IPS-20b (cell line): ENCODE data around the gene SLC12A7.

Experiments used
- H3K27ac ChIP-seq: one replicate; pipeline ENCODE4 v1.5.1; 2013; ENCODE audit warnings: low read length
- H3K27me3 ChIP-seq: 2 replicates; pipeline ENCODE4 v1.6.1; 2013; ENCODE audit warnings: mild to moderate bottlenecking, low read length, inconsistent platforms; ENCODE audit not compliant: insufficient read depth
- H3K36me3 ChIP-seq: 2 replicates; pipeline ENCODE4 v1.6.1; 2013; ENCODE audit warnings: low read depth, mild to moderate bottlenecking, inconsistent platforms, low read length, moderate library complexity; ENCODE audit not compliant: insufficient read depth
- H3K4me1 ChIP-seq: 2 replicates; pipeline ENCODE4 v1.6.1; 2013; ENCODE audit warnings: mild to moderate bottlenecking, control low read depth, inconsistent platforms, low read length, moderate library complexity; ENCODE audit not compliant: insufficient read depth
- H3K4me3 ChIP-seq: 2 replicates; pipeline ENCODE4 v1.5.1; 2013; ENCODE audit warnings: mild to moderate bottlenecking, low read length, inconsistent platforms
- H3K9ac ChIP-seq: 2 replicates; pipeline ENCODE4 v1.6.1; 2013; ENCODE audit warnings: low read depth, mild to moderate bottlenecking, inconsistent platforms, low read length, moderate library complexity
- H3K9me3 ChIP-seq: 2 replicates; pipeline ENCODE4 v1.6.1; 2013; ENCODE audit warnings: mild to moderate bottlenecking, low read depth, low read length, inconsistent platforms; ENCODE audit not compliant: insufficient read depth

Gene SLC12A7

GRCh38 chr5:1077491-1078020 is 34.3 kb downstream of the SLC12A7 start:
- H3K27me3 ChIP-seq, result no peaks in the 10 kb centered on the region
- no peak overlapping the region for H3K27ac ChIP-seq
- H3K9ac ChIP-seq, result no peak overlapping the region
- H3K36me3 ChIP-seq, result peaks cover 39% of the 10 kb centered on the region
- H3K4me3 ChIP-seq, result no peak overlapping the region
- no peaks in the 10 kb centered on the region for H3K9me3 ChIP-seq
- H3K4me1 ChIP-seq, result no peaks in the 10 kb centered on the region

DNA sequence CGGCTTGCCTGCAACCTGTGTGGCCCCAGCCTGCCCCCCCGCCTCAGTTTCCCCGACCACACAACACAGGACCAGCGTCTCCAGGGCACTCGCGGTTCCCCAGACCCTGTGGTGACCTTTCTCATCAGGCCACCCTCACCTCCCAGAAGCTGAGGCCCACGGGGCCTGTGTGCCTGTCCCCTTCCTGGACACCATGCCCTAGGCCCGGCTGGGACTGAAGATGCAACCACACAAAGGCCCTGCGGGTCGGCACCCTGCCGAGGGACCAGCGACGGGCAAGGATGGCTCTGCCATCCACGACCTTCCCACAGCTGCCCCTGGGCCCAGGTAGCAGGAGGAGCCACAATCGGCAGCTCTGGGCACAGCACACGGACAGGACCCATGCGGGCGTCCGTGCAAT is 34.8 kb downstream of the SLC12A7 start:
- H3K27ac ChIP-seq, result no peak overlapping the region
- no peaks in the 10 kb centered on the region for H3K9me3 ChIP-seq
- H3K9ac ChIP-seq, result no peak overlapping the region
- no peaks in the 10 kb centered on the region for H3K4me1 ChIP-seq
- H3K36me3 ChIP-seq, result peaks cover 39% of the 10 kb centered on the region
- H3K27me3 ChIP-seq, result no peaks in the 10 kb centered on the region
- H3K4me3 ChIP-seq, result no peak overlapping the region

DNA sequence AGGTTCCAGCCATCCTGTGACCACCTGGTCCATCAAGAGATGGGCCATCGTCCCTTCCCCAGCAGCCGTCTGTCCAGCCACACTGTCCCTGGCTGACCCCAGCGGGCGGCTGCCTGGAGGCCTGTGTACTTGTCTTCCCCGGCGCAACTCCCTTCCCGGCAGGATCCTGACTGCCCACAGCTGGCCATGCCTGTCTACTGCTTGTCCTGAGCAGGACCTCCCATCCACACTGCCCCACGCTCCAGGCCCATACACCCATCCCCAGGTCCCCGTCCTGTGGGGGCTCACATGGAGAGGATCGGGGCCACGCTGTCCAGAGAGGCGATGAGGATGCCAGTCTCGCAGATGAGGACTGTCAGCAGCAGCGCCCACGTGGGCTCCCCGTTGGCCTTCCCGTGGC is 35.5 kb downstream of the SLC12A7 start:
- H3K4me3 ChIP-seq, result no peak overlapping the region
- no peak overlapping the region for H3K27ac ChIP-seq
- no peaks in the 10 kb centered on the region for H3K27me3 ChIP-seq
- no peaks in the 10 kb centered on the region for H3K9me3 ChIP-seq
- peaks cover 36% of the 10 kb centered on the region for H3K36me3 ChIP-seq
- H3K9ac ChIP-seq, result no peak overlapping the region
- H3K4me1 ChIP-seq, result no peaks in the 10 kb centered on the region

- Histone ChIP-seq H3K4me3 (no peak overlapping the region), H3K9me3 (no peaks in the 10 kb centered on the region)
These were observed 35.9 kb downstream of the SLC12A7 start for GRCh38 chr5:1075931-1076330.

GRCh38 chr5:1075555-1075881 is 36.3 kb downstream of the SLC12A7 start:
- H3K27ac ChIP-seq, result no peak overlapping the region
- H3K9me3 ChIP-seq, result no peaks in the 10 kb centered on the region
- H3K36me3 ChIP-seq, result peaks cover 28% of the 10 kb centered on the region
- H3K9ac ChIP-seq, result no peak overlapping the region
- no peaks in the 10 kb centered on the region for H3K27me3 ChIP-seq
- H3K4me3 ChIP-seq, result no peak overlapping the region
- H3K4me1 ChIP-seq, result no peaks in the 10 kb centered on the region

More at GRCh38 chr5:1075931-1076330, 35.9 kb downstream of the SLC12A7 start:
- peaks cover 31% of the 10 kb centered on the region for H3K36me3 ChIP-seq
- H3K4me1 ChIP-seq, result no peaks in the 10 kb centered on the region
- H3K27me3 ChIP-seq, result no peaks in the 10 kb centered on the region
- no peak overlapping the region for H3K9ac ChIP-seq
- no peak overlapping the region for H3K27ac ChIP-seq

DNA sequence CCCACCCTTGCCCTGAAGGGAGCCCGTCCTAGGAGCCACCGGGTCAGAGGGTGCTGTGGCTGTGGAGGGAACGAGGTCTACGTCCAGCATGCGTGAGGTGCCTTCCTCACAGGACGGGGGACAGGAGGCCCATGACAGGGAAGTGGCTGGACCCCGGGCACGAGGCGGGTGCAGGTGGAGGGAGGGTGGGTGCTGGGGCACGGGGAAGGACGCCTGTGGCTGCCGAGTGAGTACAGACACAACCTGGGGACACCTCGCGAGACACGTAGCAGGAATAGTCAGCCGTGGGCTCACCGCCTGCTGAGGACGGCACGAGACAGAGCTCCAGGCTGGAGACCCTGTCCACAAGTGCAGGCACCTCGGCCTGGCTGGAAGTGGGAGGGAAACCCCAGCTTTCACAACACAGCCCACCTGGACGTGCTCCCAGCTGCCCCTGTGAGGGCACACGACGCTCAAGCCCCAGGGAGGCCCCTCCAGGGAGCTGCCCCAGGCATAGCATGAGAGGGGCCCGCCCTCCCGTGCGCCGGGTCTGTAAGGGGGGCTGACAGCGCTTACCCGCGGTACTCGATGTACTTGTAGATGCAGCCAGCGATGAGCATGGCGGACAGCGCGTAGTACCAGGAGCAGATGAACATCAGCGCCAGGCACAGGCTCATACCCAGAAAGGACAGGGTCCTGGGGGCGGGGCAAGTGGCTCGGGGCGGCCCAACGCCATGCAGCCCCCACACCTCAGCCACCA is 36.9 kb downstream of the SLC12A7 start:
- Histone ChIP-seq H3K27me3 (no peaks in the 10 kb centered on the region), H3K9ac (no peak overlapping the region), H3K4me1 (no peaks in the 10 kb centered on the region), H3K36me3 (peaks cover 28% of the 10 kb centered on the region), H3K4me3 (no peak overlapping the region), H3K27ac (no peak overlapping the region), H3K9me3 (no peaks in the 10 kb centered on the region)

- Histone ChIP-seq H3K36me3 (peaks cover 24% of the 10 kb centered on the region), H3K9ac (no peak overlapping the region), H3K27ac (no peak overlapping the region), H3K27me3 (no peaks in the 10 kb centered on the region), H3K4me3 (no peak overlapping the region), H3K4me1 (no peaks in the 10 kb centered on the region), H3K9me3 (no peaks in the 10 kb centered on the region)
These were observed 37.6 kb downstream of the SLC12A7 start for GRCh38 chr5:1074226-1074625.

DNA sequence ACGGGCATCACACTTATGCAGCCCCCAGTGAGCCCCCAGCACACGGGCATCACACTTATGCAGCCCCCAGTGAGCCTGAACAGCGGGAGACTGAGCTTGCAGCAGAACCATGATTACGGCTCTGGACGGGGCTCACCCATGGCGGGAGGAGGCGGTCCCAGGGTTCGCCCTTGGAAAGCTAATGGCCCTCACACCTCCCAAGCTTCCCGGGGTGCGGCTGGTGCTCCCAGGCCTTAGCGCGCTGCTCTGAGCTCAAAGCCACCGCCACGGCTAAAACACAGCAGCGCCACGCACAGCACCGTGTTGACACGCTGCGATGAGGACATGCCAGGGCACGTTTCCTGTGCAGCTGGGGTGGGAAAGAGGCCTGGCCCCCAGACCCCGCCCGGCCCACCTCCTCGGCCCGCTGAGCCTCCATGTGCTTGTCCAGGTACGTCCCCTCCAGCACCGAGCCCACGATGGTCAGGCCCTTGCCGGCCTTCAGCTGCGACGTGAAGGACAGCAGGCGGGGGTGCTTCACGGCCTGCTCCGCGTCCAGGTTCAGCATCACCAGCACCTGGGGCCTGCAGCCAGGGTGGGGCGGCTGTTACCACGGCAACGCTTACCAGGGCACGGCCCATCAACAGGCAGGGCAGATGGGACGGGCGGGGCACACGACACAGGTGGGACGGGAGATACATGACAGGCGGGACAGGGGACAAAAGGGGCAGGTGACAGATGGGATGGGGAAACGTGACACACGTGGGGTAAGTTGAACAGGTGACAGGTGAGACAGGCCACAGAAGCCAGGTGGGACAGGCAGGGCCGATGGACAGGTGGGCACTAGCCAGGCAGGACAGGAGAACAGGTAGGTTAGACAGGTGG is 38.4 kb downstream of the SLC12A7 start:
- Histone ChIP-seq H3K27me3 (no peaks in the 10 kb centered on the region), H3K9ac (no peak overlapping the region), H3K9me3 (no peaks in the 10 kb centered on the region), H3K36me3 (peaks cover 19% of the 10 kb centered on the region; the same call in 1 of the 2 replicates), H3K4me1 (no peaks in the 10 kb centered on the region), H3K27ac (no peak overlapping the region), H3K4me3 (no peak overlapping the region)

DNA sequence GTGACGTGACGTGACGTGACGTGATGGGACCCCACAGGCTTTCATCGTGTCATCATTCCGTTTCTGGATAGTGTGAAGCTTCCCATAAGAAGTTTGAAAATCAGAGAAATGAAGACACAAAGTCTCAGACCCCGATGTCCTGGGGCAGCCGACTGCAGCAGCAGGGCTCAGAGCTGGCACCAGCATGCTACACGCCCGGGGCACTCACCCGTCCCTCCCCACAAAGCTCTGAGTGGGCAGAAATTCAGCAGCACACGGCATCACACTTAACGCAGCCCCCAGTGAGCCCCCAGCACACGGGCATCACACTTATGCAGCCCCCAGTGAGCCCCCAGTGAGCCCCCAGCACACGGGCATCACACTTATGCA is 42.2 kb downstream of the SLC12A7 start:
- no peak overlapping the region for H3K4me3 ChIP-seq
- H3K27ac ChIP-seq, result no peak overlapping the region
- H3K27me3 ChIP-seq, result no peaks in the 10 kb centered on the region
- no peaks in the 10 kb centered on the region for H3K9me3 ChIP-seq
- 0 out of 2 replicates have a peak, but pooled peaks cover 16% of the 10 kb centered on the region for H3K36me3 ChIP-seq
- H3K9ac ChIP-seq, result no peak overlapping the region
- no peaks in the 10 kb centered on the region for H3K4me1 ChIP-seq

GRCh38 chr5:1068895-1069719 is 42.8 kb downstream of the SLC12A7 start:
- no peaks in the 10 kb centered on the region for H3K27me3 ChIP-seq
- H3K27ac ChIP-seq, result no peak overlapping the region
- no peak overlapping the region for H3K9ac ChIP-seq
- H3K36me3 ChIP-seq, result 0 out of 2 replicates have a peak, but pooled peaks cover 13% of the 10 kb centered on the region
- H3K4me1 ChIP-seq, result no peaks in the 10 kb centered on the region
- no peaks in the 10 kb centered on the region for H3K9me3 ChIP-seq
- no peak overlapping the region for H3K4me3 ChIP-seq

DNA sequence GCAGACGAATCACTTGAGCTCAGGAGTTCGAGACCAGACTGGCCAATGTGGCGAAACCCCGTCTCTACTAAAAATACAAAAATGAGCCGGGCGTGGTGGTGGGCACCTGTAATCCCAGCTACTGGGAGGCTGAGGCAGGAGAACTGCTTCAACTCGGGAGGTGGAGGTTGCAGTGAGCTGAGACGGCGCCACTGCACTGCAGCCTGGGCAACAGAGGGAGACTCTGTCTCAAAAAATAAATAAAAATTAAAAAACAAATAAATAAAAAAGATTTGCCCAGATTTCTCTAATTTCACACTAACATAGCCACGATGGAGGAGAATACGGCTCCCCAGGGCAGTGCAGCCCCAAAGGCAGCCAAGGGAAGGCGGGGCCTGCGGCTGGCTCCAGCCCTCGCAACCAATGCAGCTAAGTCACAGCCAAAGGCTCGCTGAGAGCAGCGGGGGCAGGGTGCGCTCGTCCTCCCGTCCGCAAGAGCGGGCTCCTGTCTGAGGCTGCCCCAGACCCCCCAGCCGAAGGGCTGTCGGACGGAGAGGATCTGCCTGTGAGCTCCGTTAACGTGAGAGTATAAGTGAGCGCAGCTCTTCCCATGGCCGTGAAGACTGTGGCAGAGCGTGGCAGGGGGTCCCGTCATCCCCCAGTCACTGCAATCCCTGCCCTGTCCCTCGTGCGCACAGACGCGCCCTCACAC is 43.5 kb downstream of the SLC12A7 start:
- Histone ChIP-seq H3K36me3 (0 out of 2 replicates have a peak, but pooled peaks cover 8% of the 10 kb centered on the region), H3K4me3 (no peak overlapping the region), H3K9me3 (no peaks in the 10 kb centered on the region), H3K4me1 (no peaks in the 10 kb centered on the region), H3K27ac (no peak overlapping the region), H3K27me3 (no peaks in the 10 kb centered on the region), H3K9ac (no peak overlapping the region)
